Skeletal muscle satellite cell (primary cell): ENCODE measurements around the gene ZNF443. TPM values are rescaled to one million over a fixed set of nuclear protein-coding genes. Genes with fewer than 3 reads are reported as not detected.
A peak's percentile ranks its signal among the peaks of the same experiment; 100 is the strongest.
"Not testable (repeated sequence)": the region's sequence is repeated elsewhere in the genome, so short reads cannot be mapped to it uniquely, and the experiment has no call there.

Experiments used
- H3K27me3 ChIP-seq: 2 replicates; pipeline ENCODE4 v1.7.0; 2013; ENCODE audit warnings: low read length; ENCODE audit not compliant: control insufficient read depth, insufficient read depth
- H3K36me3 ChIP-seq: 2 replicates; pipeline ENCODE4 v1.7.0; 2013; ENCODE audit warnings: mild to moderate bottlenecking, control low read depth, low read length; ENCODE audit not compliant: insufficient read depth
- H3K4me1 ChIP-seq: 2 replicates; pipeline ENCODE4 v1.7.0; 2013; ENCODE audit warnings: low read length; ENCODE audit not compliant: control insufficient read depth, insufficient read depth
- H3K4me2 ChIP-seq: 2 replicates; pipeline ENCODE4 v1.7.0; 2013; ENCODE audit warnings: mild to moderate bottlenecking, low read length
- H3K4me3 ChIP-seq: 2 replicates; pipeline ENCODE4 v1.7.0; 2013; ENCODE audit warnings: low read length
- H3K9ac ChIP-seq: 2 replicates; pipeline ENCODE4 v1.7.0; 2013; ENCODE audit warnings: mild to moderate bottlenecking, low read depth, low read length, moderate library complexity
- H3K9me3 ChIP-seq: replicated peaks from 2 replicates; pipeline ENCODE4 v1.7.0; 2013; ENCODE audit warnings: mild to moderate bottlenecking, control low read depth, low read length
- total RNA-seq: library from RNA; depleted of rRNA; stranded (reverse); fragments of >200 nt; gene quantifications from 2 replicates; pipeline ENCODE4 v1.2.3, GENCODE V29; 2012; rRNA removed

ZNF443 gene
- 2.3 and 2.4 TPM in 2 replicates for total RNA-seq

DNA sequence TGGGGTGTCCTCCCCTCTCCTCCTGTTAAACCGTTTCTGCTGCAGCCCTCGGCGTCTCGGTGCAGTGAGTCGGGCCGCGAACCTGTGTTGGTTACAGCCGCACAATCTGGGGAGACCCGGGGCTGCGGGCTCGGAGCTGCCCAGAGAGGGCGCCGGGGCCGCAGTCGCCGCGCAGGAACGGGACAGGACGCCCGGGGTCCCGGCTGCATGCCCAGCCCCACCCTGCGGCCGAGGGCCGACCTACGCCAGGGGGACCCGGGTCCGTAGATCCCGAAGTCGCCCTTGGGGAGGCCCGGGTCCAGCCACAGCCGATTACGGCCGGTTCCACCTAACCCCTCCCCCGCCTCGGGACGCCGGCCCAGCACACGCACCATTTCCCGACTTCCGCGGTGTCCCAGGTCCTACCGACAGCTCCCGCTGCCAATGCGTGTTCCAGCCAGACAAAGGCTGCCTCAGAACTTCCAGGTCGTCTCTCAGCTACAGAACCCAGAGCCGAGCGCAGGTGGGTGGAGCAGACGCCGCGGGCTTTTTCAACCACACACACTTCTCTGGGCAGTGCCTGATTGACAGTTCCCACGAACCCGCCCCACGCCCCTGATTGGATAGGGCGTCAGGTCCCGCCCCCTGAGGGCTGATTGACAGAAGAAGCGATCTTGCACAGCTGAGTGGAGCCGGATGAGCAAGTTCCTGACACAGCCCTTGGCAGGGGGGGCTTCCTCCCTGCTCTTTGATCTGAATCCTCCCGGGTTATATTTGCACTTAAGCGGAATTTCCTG, at the start of gene ZNF443:
Gene ZNF443, minus strand, starts transcription at position 481 of the 776 bp plus-strand sequence. Its CDS starts 107 bp downstream, at position 374.
- H3K4me2 ChIP-seq: peak within 1 kb of the TSS; percentile 93
- H3K9ac ChIP-seq: peak within 1 kb of the TSS; percentile 85
- H3K9me3 ChIP-seq: no peaks in the 10 kb centered on the region
- H3K36me3 ChIP-seq: no peaks in the 10 kb centered on the region
- H3K4me1 ChIP-seq: no peaks in the 10 kb centered on the region
- H3K4me3 ChIP-seq: peak within 1 kb of the TSS; percentile 100
- no peaks in the 10 kb centered on the region for H3K27me3 ChIP-seq

DNA sequence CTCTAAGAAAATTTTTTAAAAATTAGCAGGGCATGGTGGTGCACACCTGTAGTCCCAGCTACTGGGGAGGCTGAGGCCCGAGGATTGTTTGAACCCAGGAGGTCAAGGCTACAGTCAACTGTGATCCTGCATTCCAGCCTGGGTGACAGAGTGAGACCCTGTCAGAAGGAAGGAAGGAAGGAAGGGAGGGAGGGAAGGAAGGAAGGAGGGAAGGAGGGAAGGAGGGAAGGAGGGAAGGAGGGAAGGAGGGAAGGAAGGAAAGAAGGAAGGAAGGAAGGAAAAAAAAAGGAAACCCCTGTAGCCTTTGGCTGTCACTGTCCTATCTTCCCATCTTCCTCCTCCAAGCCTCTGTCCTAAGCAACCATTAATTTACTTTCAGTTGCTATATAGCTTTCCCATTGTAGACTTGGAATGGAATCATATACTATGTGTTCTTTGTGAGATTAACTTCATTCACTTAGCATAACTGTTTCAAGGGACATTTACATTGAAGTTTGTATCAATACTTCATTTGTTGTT, 45.5 kb upstream of the ZNF443 start:
- not testable (repeated sequence) for H3K27me3 ChIP-seq, H3K4me1 ChIP-seq, H3K9ac ChIP-seq, H3K4me3 ChIP-seq, H3K9me3 ChIP-seq, H3K4me2 ChIP-seq, H3K36me3 ChIP-seq

DNA sequence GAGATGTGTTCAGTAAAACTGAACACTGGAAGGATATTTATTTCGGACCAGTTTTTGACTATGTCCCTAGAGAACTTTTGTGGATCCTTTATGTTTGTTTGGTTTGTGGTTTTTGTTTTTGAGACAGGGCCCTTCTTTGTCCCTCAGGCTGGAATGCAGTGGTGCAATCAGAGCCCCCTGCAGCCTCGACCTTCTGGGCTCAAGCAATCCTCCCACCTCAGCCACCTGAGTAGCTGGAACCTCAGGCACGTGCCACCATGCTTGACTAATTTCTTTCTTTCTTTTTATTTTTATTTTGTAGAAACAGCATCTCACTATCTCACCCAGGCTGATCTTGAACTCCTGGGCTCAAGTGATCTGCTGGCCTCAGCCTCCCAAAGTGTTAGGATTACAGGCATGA, 44.8 kb upstream of the ZNF443 start:
- Histone ChIP-seq H3K27me3 (no peaks in the 10 kb centered on the region), H3K9ac (no peak overlapping the region), H3K4me3 (no peak overlapping the region), H3K36me3 (no peaks in the 10 kb centered on the region), H3K4me1 (no peaks in the 10 kb centered on the region), H3K4me2 (no peak overlapping the region), H3K9me3 (no peaks in the 10 kb centered on the region)

- Histone ChIP-seq H3K9ac (peak overlapping the region; percentile 89), H3K36me3 (no peaks in the 10 kb centered on the region)
Measured at GRCh38 chr19:12485052-12485416, 44.2 kb upstream of the ZNF443 start.

GRCh38 chr19:12484371-12485051, 43.7 kb upstream of the ZNF443 start, which contains the start of gene ZNF709:
Gene ZNF709, minus strand, starts transcription at chr19:12484816. Its CDS starts 159 bp downstream, at chr19:12484657.
- H3K4me2 ChIP-seq: peak within 1 kb of the TSS; percentile 97
- peak within 1 kb of the TSS; percentile 97 for H3K4me3 ChIP-seq
- H3K9me3 ChIP-seq: no peaks in the 10 kb centered on the region
- H3K27me3 ChIP-seq: no peaks in the 10 kb centered on the region
- H3K36me3 ChIP-seq: no peaks in the 10 kb centered on the region
- no peaks in the 10 kb centered on the region for H3K4me1 ChIP-seq
- peak within 1 kb of the TSS; percentile 89 for H3K9ac ChIP-seq

More at GRCh38 chr19:12485052-12485416, 44.2 kb upstream of the ZNF443 start:
- peak overlapping the region; percentile 97 for H3K4me2 ChIP-seq
- no peaks in the 10 kb centered on the region for H3K9me3 ChIP-seq
- H3K27me3 ChIP-seq: no peaks in the 10 kb centered on the region
- H3K4me1 ChIP-seq: no peaks in the 10 kb centered on the region
- H3K4me3 ChIP-seq: peak overlapping the region; percentile 97

DNA sequence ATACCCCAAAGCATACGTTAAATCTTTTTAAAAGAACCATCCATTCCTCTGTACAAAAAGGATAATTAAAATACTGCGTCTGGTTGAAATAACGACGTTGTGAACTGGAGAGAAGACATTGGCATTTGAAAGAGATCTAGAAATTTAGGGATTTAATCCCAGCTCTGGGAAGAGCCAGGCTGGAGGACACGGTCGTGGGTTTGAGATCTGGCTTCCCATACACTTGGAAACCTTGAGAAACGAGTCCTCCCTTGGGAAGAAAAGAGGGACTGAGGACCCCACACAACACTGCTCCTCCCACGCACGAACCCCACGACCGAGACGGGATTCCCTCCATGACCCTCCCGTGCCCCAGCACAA, 43.2 kb upstream of the ZNF443 start:
- Histone ChIP-seq H3K4me2 (peak overlapping the region; percentile 97), H3K4me1 (no peaks in the 10 kb centered on the region), H3K4me3 (peak overlapping the region; percentile 97), H3K27me3 (no peaks in the 10 kb centered on the region), H3K9me3 (no peaks in the 10 kb centered on the region), H3K9ac (peak overlapping the region; percentile 89), H3K36me3 (no peaks in the 10 kb centered on the region)

DNA sequence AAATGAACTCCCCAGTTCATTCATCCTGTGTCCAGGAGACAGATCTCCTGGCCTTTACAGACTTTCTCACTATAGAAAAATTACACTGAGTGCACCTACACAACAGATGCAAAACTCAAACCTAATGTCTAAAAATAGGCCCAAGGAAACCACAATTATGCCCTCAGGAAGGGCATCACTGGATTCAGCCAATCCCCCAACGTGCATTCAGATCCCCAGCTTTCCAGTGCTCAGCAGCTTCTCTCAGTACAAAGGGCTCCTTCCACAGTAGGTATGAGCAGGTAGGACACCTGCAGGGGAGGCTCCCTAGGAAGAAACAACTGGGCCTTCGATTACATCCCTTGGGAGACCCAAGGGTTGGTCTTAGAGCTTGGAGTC, 41.7 kb upstream of the ZNF443 start:
- Histone ChIP-seq H3K4me1 (no peaks in the 10 kb centered on the region), H3K9me3 (no peaks in the 10 kb centered on the region), H3K9ac (no peak overlapping the region), H3K36me3 (no peaks in the 10 kb centered on the region), H3K27me3 (no peaks in the 10 kb centered on the region), H3K4me2 (no peak overlapping the region), H3K4me3 (no peak overlapping the region)

- H3K27me3 ChIP-seq: no peaks in the 10 kb centered on the region
- no peak overlapping the region for H3K4me2 ChIP-seq
- no peaks in the 10 kb centered on the region for H3K9me3 ChIP-seq
- no peaks in the 10 kb centered on the region for H3K4me1 ChIP-seq
- no peak overlapping the region for H3K4me3 ChIP-seq
- no peak overlapping the region for H3K9ac ChIP-seq
- no peaks in the 10 kb centered on the region for H3K36me3 ChIP-seq
Measured at GRCh38 chr19:12481781-12482508, 41.1 kb upstream of the ZNF443 start.

DNA sequence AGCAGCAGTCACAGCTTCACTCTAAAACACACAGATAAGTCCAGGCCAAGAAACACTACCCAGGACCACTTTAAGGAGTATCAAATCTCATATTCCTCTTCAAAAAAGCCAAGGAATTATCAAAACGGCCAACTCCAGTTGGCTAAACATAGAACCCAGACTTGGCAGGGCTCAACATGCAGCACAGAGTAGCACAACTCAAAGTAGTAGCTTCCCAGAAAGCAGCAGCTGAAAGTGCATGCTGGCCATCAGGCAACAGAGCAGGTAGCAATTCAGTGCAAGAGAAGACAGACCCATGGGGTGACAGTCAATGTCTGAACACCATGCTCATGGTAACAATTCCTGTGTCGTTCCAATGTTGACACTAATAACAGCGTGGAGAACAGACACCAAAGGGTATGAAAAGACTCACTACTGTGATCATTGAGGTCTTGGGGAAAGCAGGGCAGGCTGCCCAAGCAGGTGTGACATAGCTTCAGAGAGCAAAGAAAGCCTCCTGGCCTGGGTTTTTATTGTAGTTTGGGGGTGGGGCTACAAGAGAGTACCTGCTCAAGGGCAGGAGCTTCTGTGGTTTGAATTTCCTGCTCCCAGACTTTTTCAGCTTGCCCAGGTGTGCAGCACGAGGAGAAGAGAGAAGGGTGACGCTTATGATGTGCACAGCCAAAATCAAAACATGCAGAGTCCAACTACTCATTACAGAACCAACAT, 37.6 kb upstream of the ZNF443 start:
- H3K4me2 ChIP-seq: no peak overlapping the region
- H3K4me3 ChIP-seq: no peak overlapping the region
- H3K9ac ChIP-seq: no peak overlapping the region
- H3K36me3 ChIP-seq: no peaks in the 10 kb centered on the region
- H3K9me3 ChIP-seq: no peaks in the 10 kb centered on the region
- no peaks in the 10 kb centered on the region for H3K4me1 ChIP-seq
- no peaks in the 10 kb centered on the region for H3K27me3 ChIP-seq

DNA sequence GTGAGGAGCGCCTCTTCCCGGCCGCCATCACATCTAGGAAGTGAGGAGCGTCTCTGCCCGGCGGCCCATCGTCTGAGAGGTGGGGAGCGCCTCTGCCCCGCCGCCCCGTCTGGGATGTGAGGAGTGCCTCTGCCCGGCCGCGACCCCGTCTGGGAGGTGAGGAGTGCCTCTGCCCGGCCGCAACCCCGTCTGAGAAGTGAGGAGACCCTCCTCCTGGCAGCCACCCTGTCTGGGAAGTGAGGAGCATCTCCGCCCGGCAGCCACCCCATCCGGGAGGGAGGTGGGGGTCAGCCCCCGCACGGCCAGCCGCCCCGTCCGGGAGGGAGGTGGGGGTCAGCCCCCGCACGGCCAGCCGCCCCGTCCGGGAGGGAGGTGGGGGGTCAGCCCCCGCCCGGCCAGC, 26.8 kb upstream of the ZNF443 start:
- Histone ChIP-seq H3K9me3 (peaks cover 48% of the 10 kb centered on the region), H3K36me3 (peaks cover 22% of the 10 kb centered on the region)
- not testable (repeated sequence) for H3K9ac ChIP-seq, H3K27me3 ChIP-seq, H3K4me2 ChIP-seq, H3K4me3 ChIP-seq, H3K4me1 ChIP-seq

GRCh38 chr19:12465211-12465610, 24.4 kb upstream of the ZNF443 start:
- no peaks in the 10 kb centered on the region for H3K4me1 ChIP-seq
- peaks cover 45% of the 10 kb centered on the region for H3K9me3 ChIP-seq
- no peak overlapping the region for H3K4me2 ChIP-seq
- no peak overlapping the region for H3K4me3 ChIP-seq
- H3K9ac ChIP-seq: no peak overlapping the region
- H3K36me3 ChIP-seq: peaks cover 25% of the 10 kb centered on the region
- H3K27me3 ChIP-seq: no peaks in the 10 kb centered on the region
